Measurements from ENCODE around the gene PAK6.

- TF ChIP-seq EZH2 (IDR thresholded peaks at IDR 0.05; ENCODE audit: borderline replicate concordance, low read length), result no peak
- TF ChIP-seq, protein P1, sequence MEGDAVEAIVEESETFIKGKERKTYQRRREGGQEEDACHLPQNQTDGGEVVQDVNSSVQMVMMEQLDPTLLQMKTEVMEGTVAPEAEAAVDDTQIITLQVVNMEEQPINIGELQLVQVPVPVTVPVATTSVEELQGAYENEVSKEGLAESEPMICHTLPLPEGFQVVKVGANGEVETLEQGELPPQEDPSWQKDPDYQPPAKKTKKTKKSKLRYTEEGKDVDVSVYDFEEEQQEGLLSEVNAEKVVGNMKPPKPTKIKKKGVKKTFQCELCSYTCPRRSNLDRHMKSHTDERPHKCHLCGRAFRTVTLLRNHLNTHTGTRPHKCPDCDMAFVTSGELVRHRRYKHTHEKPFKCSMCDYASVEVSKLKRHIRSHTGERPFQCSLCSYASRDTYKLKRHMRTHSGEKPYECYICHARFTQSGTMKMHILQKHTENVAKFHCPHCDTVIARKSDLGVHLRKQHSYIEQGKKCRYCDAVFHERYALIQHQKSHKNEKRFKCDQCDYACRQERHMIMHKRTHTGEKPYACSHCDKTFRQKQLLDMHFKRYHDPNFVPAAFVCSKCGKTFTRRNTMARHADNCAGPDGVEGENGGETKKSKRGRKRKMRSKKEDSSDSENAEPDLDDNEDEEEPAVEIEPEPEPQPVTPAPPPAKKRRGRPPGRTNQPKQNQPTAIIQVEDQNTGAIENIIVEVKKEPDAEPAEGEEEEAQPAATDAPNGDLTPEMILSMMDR (IDR thresholded peaks at IDR 0.05; ENCODE audit: low read length), result no peak
These were observed 2.7 kb downstream of the PAK6 start for GRCh38 chr15:40241269-40242212.

All from OCI-LY1 (cell line).